Fibroblast of skin of abdomen (primary cell): ENCODE data around the gene SNX32.

Source experiments
- DNase-seq: peaks from one replicate; pipeline ENCODE4 v3.0.0-alpha.2; 2013

SNX32 gene

GRCh38 chr11:65857853-65858680 lies 24.3 kb downstream of the SNX32 start, which contains the start of gene CFL1:
Gene CFL1 (minus strand): TSS chr11:65858180. CDS start chr11:65858099, 81 bp downstream.
- DNase-seq: peak; percentile 98

DNA sequence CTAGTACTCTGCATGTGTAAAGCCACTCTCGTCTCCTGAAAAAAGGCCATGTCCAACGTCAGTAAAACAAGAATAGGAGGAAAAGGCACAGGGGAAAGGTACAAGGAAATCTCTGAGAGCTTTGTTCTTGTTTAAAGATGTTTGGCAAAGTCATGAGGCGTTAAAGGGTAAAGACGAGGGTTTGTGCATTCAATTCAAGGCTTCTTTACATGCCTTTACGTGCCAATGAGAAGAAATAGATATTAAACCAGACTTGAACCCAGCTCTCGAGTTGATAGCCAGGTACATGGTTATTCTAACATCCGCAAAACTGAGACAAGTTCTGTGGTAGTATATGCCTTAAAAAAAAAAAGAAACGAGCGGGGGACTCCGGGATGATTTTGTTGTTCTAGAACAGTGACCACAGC lies 24.9 kb downstream of the SNX32 start:
- no peak for DNase-seq

- peak; percentile 100 for DNase-seq
Observed at GRCh38 chr11:65859095-65859811, 25.5 kb downstream of the SNX32 start.

DNA sequence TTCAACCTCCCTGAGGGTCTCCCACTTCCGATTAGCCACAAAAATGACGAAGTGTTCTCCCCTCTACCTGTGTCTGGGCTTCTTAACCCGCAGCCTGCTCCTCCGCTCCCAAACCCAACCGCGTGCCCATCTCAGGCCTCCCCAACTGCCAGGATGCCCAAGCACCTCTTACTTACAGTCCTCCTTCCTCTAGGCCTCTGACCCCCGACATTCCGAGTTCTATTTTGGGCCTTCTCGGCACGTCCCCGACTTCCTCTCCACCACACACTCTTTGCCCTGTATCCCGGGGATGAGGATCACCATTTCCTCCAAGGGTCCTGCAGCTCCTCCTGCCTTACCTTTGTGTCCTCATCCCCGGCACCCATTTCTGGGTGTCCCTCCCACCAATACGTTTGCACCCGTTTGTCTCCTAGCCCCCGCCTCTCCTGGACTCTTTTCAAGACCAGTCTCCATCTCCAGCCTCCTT lies 26.1 kb downstream of the SNX32 start:
- DNase-seq: no peak

GRCh38 chr11:65860278-65861164 lies 26.8 kb downstream of the SNX32 start, which contains the start of gene MUS81:
Gene MUS81 (plus strand): TSS chr11:65860433. CDS start chr11:65860754, 321 bp downstream.
- DNase-seq: peak; percentile 99

DNA sequence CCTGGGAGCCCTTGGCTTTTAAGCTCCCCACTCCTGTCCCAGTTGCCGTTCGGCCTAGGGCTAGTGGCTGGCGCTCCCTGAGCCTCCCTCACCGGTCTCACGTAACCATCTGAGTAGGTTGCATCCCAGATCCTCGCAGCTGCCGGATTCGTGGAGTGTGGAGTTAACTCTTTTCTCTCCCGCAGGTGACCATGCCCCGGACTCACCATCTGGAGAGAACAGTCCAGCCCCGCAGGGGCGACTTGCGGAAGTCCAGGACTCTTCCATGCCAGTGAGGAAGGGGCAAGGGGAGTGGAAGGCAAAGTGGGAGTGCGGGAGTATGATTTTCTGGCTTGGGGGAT lies 27.4 kb downstream of the SNX32 start:
- DNase-seq: no peak

DNA sequence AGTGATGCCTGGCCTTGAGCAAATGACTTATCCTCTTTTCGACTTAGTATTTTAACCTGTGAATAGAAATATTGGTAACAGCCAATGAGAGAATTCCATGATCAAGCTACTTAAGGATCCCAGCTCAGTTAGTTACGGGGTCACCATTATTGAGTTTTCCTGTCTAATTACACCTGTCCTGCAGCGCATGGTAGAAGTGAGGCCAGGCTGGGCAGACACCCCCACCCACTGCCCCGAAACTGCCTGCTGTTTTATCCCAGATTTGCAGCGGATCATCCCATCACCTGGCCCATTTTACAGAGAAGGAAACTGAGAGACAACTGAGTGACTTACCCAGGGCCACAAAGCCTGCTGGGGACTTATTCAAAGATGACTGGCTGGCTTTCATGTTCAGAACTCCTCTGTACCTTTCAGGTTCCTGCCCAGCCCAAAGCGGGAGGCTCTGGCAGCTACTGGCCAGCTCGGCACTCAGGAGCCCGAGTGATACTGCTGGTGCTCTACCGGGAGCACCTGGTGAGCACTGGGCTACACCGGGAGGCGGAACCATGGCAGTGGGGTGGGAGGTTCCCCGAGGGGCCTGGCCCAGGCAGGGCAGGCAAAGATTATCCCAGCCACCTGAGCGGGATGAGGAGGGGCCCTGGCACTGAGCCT lies 27.9 kb downstream of the SNX32 start:
- no peak for DNase-seq

- DNase-seq: no peak
Observed at GRCh38 chr11:65862191-65862735, 28.5 kb downstream of the SNX32 start.

- DNase-seq: no peak
Observed at GRCh38 chr11:65862941-65863888, 29.5 kb downstream of the SNX32 start.

DNA sequence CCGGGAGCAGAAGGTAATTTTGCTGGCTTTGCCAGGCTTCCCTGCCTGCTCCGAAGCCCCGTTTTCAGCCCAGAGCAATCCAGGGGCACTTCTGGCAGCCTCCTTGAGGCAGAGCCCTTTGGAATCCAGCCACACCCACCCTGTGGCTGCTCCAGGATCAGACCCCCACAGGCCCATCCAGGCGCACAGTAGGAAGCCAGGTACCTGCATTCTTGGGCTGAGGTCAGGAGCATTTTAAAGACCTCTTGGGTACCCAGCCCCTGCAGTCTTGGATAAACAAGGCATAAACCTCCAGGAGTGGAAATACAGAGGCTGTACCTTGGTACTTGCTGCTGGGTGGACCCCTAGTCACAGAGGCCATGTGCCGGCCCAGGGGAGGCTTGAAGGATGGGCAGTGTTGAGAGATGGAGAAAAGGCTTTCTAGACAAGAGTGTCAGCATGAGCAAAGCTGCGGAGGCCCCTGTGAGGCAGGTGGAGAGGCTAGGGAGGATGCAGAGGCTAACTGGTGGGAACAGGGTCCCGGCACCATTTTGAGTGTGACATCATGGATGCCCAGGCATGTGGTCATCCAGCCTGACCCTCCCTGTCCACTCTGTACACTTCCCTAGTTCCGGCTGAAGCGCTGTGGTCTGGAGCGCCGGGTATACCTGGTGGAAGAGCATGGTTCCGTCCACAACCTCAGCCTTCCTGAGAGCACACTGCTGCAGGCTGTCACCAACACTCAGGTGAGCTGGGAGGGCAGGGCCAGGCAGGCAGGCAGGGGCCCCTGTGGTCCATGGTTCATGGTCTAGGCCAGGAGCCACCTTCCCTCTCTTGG lies 30.3 kb downstream of the SNX32 start:
- DNase-seq: no peak

- DNase-seq: no peak
Observed at GRCh38 chr11:65864706-65865471, 31.1 kb downstream of the SNX32 start.

- no peak for DNase-seq
Observed at GRCh38 chr11:65865550-65866172, 31.9 kb downstream of the SNX32 start.

DNA sequence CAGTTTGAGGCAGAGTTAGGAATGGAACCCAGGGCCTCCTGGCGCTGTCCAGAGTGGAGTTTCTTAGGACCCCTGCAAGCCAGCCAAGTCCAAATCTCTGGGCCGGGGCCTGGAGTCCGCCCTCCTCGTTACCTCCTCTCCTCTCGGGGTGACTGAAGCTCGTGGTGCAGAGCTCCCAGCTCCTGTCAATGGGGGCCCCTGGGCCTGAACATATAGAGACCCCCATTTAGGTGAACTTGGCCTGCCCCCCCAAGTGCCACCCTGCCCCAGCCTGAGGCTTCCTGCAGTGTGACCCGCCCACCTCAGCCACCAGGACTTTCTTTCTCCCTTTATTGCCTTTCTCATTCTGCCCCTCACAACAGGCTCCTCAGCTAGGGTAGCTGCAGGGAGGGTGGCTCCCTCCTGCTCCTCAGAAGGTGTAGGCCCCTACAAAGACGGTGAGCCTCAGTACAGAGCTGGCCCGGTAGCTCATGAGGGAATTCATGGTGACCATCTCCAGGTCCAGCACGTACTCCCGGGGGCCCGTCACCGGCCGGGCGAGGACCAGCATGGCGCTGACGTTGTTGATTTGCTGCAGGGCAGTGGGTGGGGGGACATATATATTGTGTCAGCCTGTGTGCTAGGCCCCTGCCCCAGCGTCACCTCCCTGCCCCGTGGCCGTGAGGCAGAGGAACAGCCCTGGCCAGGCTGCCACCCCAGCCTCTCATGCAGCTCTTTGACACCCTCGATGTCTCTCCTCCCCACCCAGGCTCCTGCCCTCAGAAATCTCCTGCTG lies 32.9 kb downstream of the SNX32 start:
- no peak for DNase-seq

DNA sequence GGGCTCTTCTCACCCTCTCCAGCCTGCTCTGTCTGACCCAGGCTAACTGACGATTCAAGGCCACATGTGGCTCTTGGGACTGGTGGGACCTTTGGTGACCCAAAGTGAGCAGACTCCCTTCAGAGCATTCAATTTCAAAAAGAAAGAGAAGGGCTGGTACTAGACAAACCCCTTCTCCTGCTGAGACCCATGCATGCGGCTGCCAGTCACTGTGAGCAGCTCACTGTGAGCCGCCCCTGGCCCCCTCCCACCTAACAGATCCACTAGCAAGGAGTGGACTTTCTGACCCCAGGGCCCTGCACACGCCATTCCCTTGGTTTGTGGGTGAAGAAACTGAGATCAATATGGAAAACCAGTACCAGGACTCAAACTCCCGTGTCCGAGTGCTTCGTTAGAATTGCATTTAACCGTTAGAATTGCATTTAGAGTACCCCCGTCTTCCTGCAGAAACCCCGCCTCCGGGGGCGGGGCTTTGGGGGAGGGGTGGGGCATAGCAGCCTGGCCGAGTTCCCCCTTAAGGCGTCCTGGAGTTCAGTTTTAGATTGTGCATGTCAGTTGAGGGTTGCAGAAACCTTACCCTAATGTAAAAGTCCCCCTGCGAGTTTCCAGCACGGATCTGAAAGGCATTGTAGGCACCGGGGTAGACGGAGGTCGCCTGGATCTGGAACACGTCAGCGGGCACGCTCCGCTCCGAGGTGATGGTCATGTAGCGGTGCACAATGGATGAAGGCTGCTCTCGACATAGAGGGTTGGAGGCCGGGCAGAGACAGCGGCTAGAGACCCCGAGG lies 33.7 kb downstream of the SNX32 start:
- no peak for DNase-seq

DNA sequence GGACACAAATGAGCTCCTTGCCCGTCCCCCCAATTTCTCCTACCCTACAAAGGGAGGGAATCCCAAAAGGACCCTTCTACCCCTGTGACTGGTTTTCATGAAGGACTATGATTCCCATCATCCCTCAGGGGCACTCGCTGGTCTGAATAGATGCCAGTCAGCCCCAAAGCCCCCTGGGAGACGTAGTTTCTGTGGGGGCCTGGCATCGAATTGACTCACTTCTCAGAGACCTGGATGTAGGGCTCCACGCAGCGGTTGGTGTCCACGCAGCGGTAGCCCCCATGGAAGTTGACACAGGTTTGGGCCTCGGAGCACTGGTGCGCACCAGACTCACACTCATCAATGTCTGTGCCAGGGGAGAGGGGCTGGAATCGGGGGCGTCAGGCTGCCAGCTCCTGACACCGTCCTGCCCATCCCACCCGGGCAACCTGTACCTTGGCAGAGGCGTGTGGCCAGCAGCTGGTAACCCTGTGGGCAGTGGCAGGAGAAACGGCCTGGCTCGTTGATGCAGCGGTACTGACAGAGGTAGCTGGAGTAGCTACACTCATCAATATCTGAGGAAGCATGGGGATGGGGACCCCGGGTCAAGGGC lies 34.4 kb downstream of the SNX32 start:
- no peak for DNase-seq

- DNase-seq: no peak
Observed at GRCh38 chr11:65868907-65869306, 35.1 kb downstream of the SNX32 start.
